Measurements from ENCODE around the gene SNX5.

- no peak for TF ChIP-seq CTCF (IDR thresholded peaks at IDR 0.05; ENCODE audit: insufficient read depth, low read length, poor library complexity, severe bottlenecking)
- no peak for TF ChIP-seq EZH2phosphoT487 (conservative IDR thresholded peaks at IDR 0.05; ENCODE audit: low read length)
Observed at GRCh38 chr20:17936761-17937732, 31.5 kb downstream of the SNX5 start.

Measured in SU-DHL-6 (cell line).